Gastrocnemius medialis (tissue), 4 donors: Measurements from ENCODE around the gene SDCCAG8.

Experiments used
- POLR2A ChIP-seq, 2 donors: fragments of 450-650 bp; IDR thresholded peaks; one replicate each; pipeline ENCODE4 v1.6.1; 2017; ENCODE audit warnings: antibody characterized with exemption in 2 of 2, mild to moderate bottlenecking in 2 of 2, moderate library complexity in 2 of 2
- TF ChIP-seq, protein P1 (sequence below), 5 experiments: fragments of 450-650 bp in 3 of 5; fragments of 200-600 bp in 2 of 5; sonication (generic) in 2 of 5; IDR thresholded peaks in 4 of 5; conservative IDR thresholded peaks in 1 of 5; 1 replicate in 4 of 5; 2 replicates in 1 of 5; pipeline ENCODE4 v1.5.1; 2016 to 2019; ENCODE audit warnings: antibody characterized with exemption in 5 of 5, mild to moderate bottlenecking in 3 of 5, moderate library complexity in 3 of 5

DNA sequence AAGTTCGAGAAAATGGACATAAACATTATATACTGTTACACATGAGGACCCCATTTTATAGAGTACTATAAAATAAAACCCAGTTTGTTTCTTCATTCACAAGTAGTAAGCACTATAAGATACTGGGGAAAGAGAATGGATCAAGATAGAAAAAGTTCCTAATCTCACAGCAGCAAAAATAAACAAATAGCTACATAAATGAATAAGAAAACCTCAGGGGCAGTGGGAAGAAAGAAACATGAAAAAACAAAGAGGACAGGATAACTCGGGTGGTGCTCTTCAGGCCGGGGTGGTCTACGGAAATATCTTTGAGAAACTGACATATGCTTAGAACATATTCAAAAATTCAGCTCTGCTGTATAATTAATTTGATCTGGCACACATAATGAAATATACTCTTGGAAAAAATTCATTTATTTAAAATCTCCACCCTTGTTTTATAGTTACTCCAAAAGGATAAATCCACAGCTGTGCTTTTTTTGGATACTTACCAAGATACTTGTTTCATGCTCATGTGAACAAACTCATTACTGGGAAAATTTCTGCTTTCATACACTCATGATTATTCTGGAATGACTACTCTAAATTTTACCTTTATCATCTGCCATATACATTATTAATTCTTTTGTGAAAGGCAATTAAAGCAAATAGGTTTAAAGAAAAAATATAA lies 20.7 kb upstream of the SDCCAG8 start:
- TF ChIP-seq, protein P1, sequence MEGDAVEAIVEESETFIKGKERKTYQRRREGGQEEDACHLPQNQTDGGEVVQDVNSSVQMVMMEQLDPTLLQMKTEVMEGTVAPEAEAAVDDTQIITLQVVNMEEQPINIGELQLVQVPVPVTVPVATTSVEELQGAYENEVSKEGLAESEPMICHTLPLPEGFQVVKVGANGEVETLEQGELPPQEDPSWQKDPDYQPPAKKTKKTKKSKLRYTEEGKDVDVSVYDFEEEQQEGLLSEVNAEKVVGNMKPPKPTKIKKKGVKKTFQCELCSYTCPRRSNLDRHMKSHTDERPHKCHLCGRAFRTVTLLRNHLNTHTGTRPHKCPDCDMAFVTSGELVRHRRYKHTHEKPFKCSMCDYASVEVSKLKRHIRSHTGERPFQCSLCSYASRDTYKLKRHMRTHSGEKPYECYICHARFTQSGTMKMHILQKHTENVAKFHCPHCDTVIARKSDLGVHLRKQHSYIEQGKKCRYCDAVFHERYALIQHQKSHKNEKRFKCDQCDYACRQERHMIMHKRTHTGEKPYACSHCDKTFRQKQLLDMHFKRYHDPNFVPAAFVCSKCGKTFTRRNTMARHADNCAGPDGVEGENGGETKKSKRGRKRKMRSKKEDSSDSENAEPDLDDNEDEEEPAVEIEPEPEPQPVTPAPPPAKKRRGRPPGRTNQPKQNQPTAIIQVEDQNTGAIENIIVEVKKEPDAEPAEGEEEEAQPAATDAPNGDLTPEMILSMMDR (IDR thresholded peaks at IDR 0.05 in 4 of 5, conservative IDR thresholded peaks at IDR 0.05 in 1 of 5): no peak
- no peak for TF ChIP-seq POLR2A (IDR thresholded peaks at IDR 0.05)
